HFF-Myc (cell line): ENCODE measurements around the gene EVX1.

Experiments
- DNase-seq: peaks from one replicate; pipeline ENCODE4 v3.0.0-alpha.2; 2011; ENCODE audit warnings: low read depth; ENCODE audit errors: extremely low read depth
- H3K4me3 ChIP-seq: replicated peaks from 2 replicates; pipeline ENCODE4 v1.5.1; 2011; ENCODE audit warnings: low read depth, mild to moderate bottlenecking, control low read depth, low read length
- TF ChIP-seq, protein P1 (sequence below): IDR thresholded peaks from 2 replicates; pipeline ENCODE4 v1.5.1; 2012; ENCODE audit warnings: mild to moderate bottlenecking, low read depth, low read length, control low read depth; ENCODE audit errors: missing control alignments

The EVX1 gene

GRCh38 chr7:27198138-27198841, 44.3 kb upstream of the EVX1 start:
- TF ChIP-seq, protein P1, sequence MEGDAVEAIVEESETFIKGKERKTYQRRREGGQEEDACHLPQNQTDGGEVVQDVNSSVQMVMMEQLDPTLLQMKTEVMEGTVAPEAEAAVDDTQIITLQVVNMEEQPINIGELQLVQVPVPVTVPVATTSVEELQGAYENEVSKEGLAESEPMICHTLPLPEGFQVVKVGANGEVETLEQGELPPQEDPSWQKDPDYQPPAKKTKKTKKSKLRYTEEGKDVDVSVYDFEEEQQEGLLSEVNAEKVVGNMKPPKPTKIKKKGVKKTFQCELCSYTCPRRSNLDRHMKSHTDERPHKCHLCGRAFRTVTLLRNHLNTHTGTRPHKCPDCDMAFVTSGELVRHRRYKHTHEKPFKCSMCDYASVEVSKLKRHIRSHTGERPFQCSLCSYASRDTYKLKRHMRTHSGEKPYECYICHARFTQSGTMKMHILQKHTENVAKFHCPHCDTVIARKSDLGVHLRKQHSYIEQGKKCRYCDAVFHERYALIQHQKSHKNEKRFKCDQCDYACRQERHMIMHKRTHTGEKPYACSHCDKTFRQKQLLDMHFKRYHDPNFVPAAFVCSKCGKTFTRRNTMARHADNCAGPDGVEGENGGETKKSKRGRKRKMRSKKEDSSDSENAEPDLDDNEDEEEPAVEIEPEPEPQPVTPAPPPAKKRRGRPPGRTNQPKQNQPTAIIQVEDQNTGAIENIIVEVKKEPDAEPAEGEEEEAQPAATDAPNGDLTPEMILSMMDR = no peak
- peak overlapping the region; percentile 83 for H3K4me3 ChIP-seq
- no peak for DNase-seq

- no peak for DNase-seq
- peak overlapping the region; percentile 83 for H3K4me3 ChIP-seq
- TF ChIP-seq, protein P1 = no peak
Observed at GRCh38 chr7:27198871-27199801, 43.5 kb upstream of the EVX1 start.

DNA sequence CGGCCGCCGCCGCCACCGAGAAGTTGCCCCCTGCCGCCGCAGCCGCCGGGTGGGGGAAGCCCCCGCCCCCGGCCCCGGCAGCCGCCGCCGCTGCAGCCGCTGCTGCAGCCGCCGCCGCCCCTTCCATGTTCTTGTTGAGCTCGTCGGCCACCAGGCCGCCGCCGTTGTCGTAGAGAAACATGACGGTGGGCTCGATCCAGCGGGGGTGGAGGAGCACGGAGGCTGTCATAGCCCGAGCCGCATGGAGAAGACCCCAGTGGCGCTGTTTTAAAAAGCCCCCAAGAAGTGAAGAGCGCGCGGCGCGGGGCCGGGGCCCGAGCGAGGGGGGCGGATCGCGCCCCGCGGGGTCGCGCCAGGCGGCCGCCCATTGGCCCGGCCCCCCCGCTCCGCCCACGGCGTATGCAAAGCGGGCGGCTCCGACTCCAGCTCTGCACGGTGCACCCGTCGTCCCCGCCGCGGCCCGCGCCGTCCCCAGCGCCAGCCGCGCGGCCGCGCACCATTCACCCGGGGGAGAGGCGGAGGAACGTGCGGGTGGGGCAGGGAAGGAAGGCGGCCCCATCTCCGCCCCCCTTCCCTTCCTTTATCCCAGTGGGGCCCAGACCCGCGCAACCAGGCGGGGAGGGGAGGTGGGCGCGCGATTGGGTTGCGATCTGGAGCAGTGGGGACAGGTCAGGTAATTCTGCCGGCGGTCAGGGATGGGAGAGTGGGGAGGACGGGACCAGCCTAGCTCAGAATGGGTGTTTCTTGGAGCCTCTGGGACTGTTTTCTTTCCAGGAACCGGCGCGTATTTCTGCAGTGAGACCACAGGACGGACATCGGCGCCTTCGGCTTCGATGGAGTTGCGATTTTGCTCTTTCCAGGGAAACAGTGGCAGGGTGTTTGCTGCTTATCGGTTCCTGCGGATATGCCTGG, 42.5 kb upstream of the EVX1 start, which contains the start of gene HOXA13:
HOXA13 (minus strand) TSS at position 243 of the 912 bp plus-strand sequence; CDS start at position 229, 14 bp downstream.
- H3K4me3 ChIP-seq = peak within 1 kb of the TSS; percentile 83
- TF ChIP-seq, protein P1 = no peak
- no peak for DNase-seq

DNA sequence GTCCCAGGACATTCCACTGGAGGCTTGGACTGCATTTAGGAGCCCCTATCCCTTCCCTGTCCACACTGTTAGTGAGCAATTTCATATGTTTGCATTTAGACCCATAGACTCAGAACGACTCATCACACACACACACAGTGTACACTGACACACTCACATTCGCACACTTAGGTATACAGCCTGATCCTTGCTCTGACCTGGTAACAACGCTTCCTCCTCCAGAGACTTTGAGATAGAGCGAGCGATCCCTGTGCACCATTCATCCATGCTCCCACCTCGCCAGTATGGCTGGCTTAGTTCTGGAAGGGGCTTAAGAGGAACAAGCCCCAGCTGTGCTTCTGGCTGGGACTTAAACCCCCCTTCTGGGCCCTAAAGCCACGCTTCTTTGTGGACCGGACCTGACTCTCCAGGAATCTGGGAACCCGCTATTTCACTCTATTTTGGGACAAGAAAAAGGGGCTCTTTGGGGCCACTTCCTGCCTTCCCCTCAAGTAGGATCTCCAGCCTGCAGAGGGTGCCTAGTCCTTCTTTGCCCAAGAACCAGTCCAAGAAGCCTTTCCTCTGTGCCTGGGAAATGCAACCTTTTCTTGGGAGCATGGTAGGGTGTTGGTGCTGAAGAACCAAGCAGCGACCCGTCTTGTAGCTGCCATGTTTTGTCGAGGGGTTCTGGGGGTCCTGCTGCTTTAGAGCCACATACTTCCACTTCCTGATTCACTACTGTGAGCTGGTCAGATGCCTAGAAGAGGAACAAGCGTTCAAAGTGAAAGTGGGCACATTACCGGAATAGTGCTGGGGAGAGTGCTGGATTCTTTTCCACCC, 41.6 kb upstream of the EVX1 start:
- DNase-seq = no peak
- H3K4me3 ChIP-seq = peak overlapping the region; percentile 46
- TF ChIP-seq, protein P1 = no peak

DNA sequence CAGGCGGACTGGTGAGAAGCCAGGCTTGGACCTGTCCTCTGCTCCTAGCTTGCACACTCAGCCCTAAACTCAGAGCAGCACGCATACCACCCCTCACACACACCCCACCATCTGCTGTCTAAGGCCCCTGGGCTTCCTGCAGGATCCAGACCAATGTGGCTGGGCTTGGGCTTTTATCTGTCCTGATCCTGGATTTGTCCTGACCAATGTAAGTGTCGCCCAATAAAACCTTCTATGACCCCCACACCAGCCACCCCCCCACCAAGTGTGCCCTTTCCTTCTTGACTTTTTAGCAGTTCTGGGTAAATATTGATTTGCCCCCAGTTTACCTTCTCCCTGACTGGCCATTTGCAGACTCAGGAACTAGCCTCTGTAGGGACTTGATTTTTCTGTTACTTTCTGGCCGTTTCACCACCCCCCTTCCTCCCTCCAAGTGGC, 41.0 kb upstream of the EVX1 start:
- DNase-seq = no peak
- TF ChIP-seq, protein P1 = no peak
- peak overlapping the region; percentile 46 for H3K4me3 ChIP-seq
